GM18498 (cell line): ENCODE measurements around the gene LRIG3.
"Not testable (repeated sequence)": the region's sequence is repeated elsewhere in the genome, so short reads cannot be mapped to it uniquely, and the experiment has no call there.

ENCODE experiments used
- ATAC-seq: cut with Tn5 transposase; IDR thresholded peaks from one replicate; pipeline ENCODE4 v1.9.1; 2021; ENCODE audit warnings: mild to moderate bottlenecking, moderate library complexity; ENCODE audit not compliant: unreplicated experiment

Gene LRIG3

GRCh38 chr12:58860788-58861240 lies 59.5 kb downstream of the LRIG3 start:
- ATAC-seq, result no peak

- ATAC-seq, result no peak
Observed at GRCh38 chr12:58860056-58860787, 60.1 kb downstream of the LRIG3 start.

- no peak for ATAC-seq
Observed at GRCh38 chr12:58858030-58858429, 62.3 kb downstream of the LRIG3 start.

GRCh38 chr12:58857206-58857605 lies 63.1 kb downstream of the LRIG3 start:
- not testable (repeated sequence) for ATAC-seq

- not testable (repeated sequence) for ATAC-seq
Observed at GRCh38 chr12:58855630-58856029, 64.7 kb downstream of the LRIG3 start.

GRCh38 chr12:58850826-58851225 lies 69.5 kb downstream of the LRIG3 start:
- ATAC-seq, result no peak

- no peak for ATAC-seq
Observed at GRCh38 chr12:58847901-58848600, 72.3 kb downstream of the LRIG3 start.

GRCh38 chr12:58844161-58844560 lies 76.1 kb downstream of the LRIG3 start:
- no peak for ATAC-seq

- no peak for ATAC-seq
Observed at GRCh38 chr12:58841058-58841798, 79.1 kb downstream of the LRIG3 start.

- no peak for ATAC-seq
Observed at GRCh38 chr12:58833853-58834252, 86.5 kb downstream of the LRIG3 start.

- ATAC-seq, result no peak
Observed at GRCh38 chr12:58832920-58833319, 87.4 kb downstream of the LRIG3 start.
